AG04450 (cell line): ENCODE data around the gene KHDC1L. TPM values are rescaled to one million over a fixed set of nuclear protein-coding genes. Genes with fewer than 3 reads are reported as not detected.
"Not testable (repeated sequence)": the region's sequence is repeated elsewhere in the genome, so short reads cannot be mapped to it uniquely, and the experiment has no call there.

ENCODE experiments used
- CTCF ChIA-PET: fragments of 300-600, 350-600 bp; formaldehyde crosslinking; extraction: SDS; loops from one replicate; lab custom pipeline; 2022; ENCODE audit warnings: antibody characterized with exemption, inconsistent platforms; lab: Charles Lee
- POLR2A ChIA-PET: fragments of 350-600 bp; formaldehyde crosslinking; extraction: SDS; loops from one replicate; lab custom pipeline; 2021; ENCODE audit warnings: antibody characterized with exemption, inconsistent platforms; lab: Yijun Ruan, JAX
- DNase-seq: peaks from one replicate; pipeline ENCODE4 v3.0.0-alpha.2; 2011; ENCODE audit warnings: low read depth, low spot score
- H3K27ac ChIP-seq: one replicate; pipeline ENCODE4 v1.5.1; 2012; ENCODE audit warnings: low read depth, low read length, control low read depth
- H3K27me3 ChIP-seq: one replicate; pipeline ENCODE4 v1.6.0; 2012; ENCODE audit warnings: low read length; ENCODE audit not compliant: control insufficient read depth, insufficient read depth
- H3K4me3 ChIP-seq: 2 replicates; pipeline ENCODE4 v1.5.1; 2011; ENCODE audit warnings: mild to moderate bottlenecking, low read depth, low read length, control low read depth
- H3K9me3 ChIP-seq: 2 replicates; pipeline ENCODE4 v1.5.1; 2012; ENCODE audit warnings: low read length; ENCODE audit not compliant: control insufficient read depth, insufficient read depth
- polyA minus RNA-seq: library from RNA; depleted of rRNA, polyadenylated mRNA; stranded (reverse); fragments of >200 nt; gene quantifications from 2 replicates; pipeline ENCODE4 v1.2.3, GENCODE V29; 2011; rRNA and poly(A)+ RNA removed
- polyA plus RNA-seq: library from polyadenylated mRNA; depleted of rRNA; stranded (reverse); fragments of >200 nt; gene quantifications from 2 replicates; pipeline ENCODE4 v1.2.3, GENCODE V29; 2011; rRNA removed
- TF ChIP-seq, protein P1 (sequence below): IDR thresholded peaks from 2 replicates; pipeline ENCODE4 v1.5.1; 2011; ENCODE audit warnings: low read depth, low read length, control low read depth, inconsistent platforms

KHDC1L gene
- 0.22 and 0.27 TPM in 2 replicates for polyA plus RNA-seq
- polyA minus RNA-seq, result 0.43 TPM in 1 of 2 replicates, not detected in the other

GRCh38 chr6:73225396-73225795, at the start of gene KHDC1L:
Gene KHDC1L (minus strand): TSS chr6:73225496. CDS start chr6:73225408, 88 bp downstream.
- Histone ChIP-seq H3K4me3 (no peak within 1 kb of the TSS), H3K27ac (no peak within 1 kb of the TSS), H3K27me3 (no peaks in the 10 kb centered on the region), H3K9me3 (peaks cover 10% of the 10 kb centered on the region; the same call in 1 of the 2 replicates)
- DNase-seq, result no peak
- POLR2A ChIA-PET, result no interaction called here
- TF ChIP-seq, protein P1, sequence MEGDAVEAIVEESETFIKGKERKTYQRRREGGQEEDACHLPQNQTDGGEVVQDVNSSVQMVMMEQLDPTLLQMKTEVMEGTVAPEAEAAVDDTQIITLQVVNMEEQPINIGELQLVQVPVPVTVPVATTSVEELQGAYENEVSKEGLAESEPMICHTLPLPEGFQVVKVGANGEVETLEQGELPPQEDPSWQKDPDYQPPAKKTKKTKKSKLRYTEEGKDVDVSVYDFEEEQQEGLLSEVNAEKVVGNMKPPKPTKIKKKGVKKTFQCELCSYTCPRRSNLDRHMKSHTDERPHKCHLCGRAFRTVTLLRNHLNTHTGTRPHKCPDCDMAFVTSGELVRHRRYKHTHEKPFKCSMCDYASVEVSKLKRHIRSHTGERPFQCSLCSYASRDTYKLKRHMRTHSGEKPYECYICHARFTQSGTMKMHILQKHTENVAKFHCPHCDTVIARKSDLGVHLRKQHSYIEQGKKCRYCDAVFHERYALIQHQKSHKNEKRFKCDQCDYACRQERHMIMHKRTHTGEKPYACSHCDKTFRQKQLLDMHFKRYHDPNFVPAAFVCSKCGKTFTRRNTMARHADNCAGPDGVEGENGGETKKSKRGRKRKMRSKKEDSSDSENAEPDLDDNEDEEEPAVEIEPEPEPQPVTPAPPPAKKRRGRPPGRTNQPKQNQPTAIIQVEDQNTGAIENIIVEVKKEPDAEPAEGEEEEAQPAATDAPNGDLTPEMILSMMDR, result no peak
- CTCF ChIA-PET, result no interaction called here

DNA sequence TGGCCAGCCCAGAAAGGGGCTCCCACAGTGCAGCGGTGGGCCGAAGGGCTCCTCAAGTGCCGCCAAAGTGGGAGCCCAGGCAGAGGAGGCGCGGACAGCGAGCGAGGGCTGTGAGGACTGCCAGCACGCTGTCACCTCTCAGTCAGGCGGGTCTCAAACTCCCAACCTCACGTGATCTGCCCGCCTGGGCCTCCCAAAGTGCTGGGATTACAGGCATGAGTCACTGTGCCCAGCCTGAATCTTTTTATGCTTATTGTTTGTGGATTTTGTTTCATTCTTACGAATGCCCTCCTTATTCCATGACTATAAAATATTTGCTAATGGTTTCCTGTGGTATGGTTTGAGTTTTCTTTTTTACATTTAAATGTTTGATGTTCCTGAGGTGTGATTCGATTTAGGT, 44.0 kb upstream of the KHDC1L start:
- POLR2A ChIA-PET, H3K27me3 ChIP-seq, H3K9me3 ChIP-seq, CTCF ChIA-PET, H3K4me3 ChIP-seq, DNase-seq, H3K27ac ChIP-seq: not testable (repeated sequence)

GRCh38 chr6:73268896-73269295, 43.6 kb upstream of the KHDC1L start:
- POLR2A ChIA-PET, DNase-seq, H3K9me3 ChIP-seq, H3K27ac ChIP-seq, H3K4me3 ChIP-seq, H3K27me3 ChIP-seq, CTCF ChIA-PET: not testable (repeated sequence)

- CTCF ChIA-PET, result interaction anchor here (3.3 kb wide), 1 partner anchor 21 kb away, joined by 14 read pairs; no protein-coding TSS in a partner anchor
- Histone ChIP-seq H3K27ac (no peak overlapping the region), H3K4me3 (no peak overlapping the region), H3K27me3 (no peaks in the 10 kb centered on the region), H3K9me3 (no peaks in the 10 kb centered on the region; the same call in 1 of the 2 replicates)
- no peak for DNase-seq
- POLR2A ChIA-PET, result no interaction called here
- TF ChIP-seq, protein P1, result no peak
Measured at GRCh38 chr6:73264446-73264845, 39.1 kb upstream of the KHDC1L start.

DNA sequence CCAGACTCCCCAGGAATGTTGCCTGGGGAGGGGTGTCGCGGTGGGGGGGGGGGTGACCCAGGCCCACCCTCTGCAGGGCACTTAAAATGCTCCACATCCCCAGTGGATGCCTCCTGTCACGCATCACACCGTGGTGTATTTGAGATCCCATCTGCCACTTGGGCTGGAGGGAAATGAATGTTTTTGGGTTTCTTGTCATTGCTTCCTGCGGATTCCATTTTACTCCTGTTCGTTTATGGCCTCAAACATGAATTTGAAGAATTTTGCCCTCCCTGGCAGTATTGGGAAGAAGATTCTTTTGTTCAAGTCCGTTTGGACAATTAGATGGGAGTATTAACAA, 38.2 kb upstream of the KHDC1L start:
- TF ChIP-seq, protein P1, result no peak
- Histone ChIP-seq H3K27ac (no peak overlapping the region), H3K4me3 (peak overlapping the region; percentile 84), H3K27me3 (no peaks in the 10 kb centered on the region), H3K9me3 (no peaks in the 10 kb centered on the region; the same call in 1 of the 2 replicates)
- no peak for DNase-seq
- CTCF ChIA-PET, result interaction anchor here (3.3 kb wide), 1 partner anchor 22 kb away, joined by 14 read pairs; no protein-coding TSS in a partner anchor
- POLR2A ChIA-PET, result no interaction called here

GRCh38 chr6:73262671-73263569, 37.6 kb upstream of the KHDC1L start, which contains the start of gene KHDC1:
Gene KHDC1 (minus strand): TSS chr6:73263196. CDS start chr6:73242517, 20,679 bp downstream.
- ChIA-PET CTCF (interaction anchor here (0.7 to 1.4 kb wide), 3 partner anchors 19 to 63 kb away, joined by 3 to 4 read pairs (median 3); no protein-coding TSS in a partner anchor), POLR2A (no interaction called here)
- DNase-seq, result peak; percentile 7
- Histone ChIP-seq H3K9me3 (no peaks in the 10 kb centered on the region; the same call in 1 of the 2 replicates), H3K4me3 (peak within 1 kb of the TSS; percentile 84), H3K27me3 (no peaks in the 10 kb centered on the region), H3K27ac (peak within 1 kb of the TSS; percentile 52)
- TF ChIP-seq, protein P1, result no peak; the same call in 1 of the 2 replicates
